Psoas muscle (tissue), 8 donors: ENCODE data around the gene SPESP1. TPM values are rescaled to one million over a fixed set of nuclear protein-coding genes. Genes with fewer than 3 reads are reported as not detected.
"Not testable (repeated sequence)": the region's sequence is repeated elsewhere in the genome, so short reads cannot be mapped to it uniquely, and the experiment has no call there.

Experiments used
- ATAC-seq, 4 donors: fragments of 200-7000 bp; cut with Tn5 transposase; one replicate each; pipeline ENCODE4 v1.9.1; 2020; ENCODE audit warnings: moderate library complexity in 3 of 4, mild to moderate bottlenecking in 2 of 4
- DNase-seq, 2 donors: peaks; one replicate each; pipeline ENCODE4 v3.0.0-alpha.2; 2020
- H3K27ac ChIP-seq: fragments of 200-600 bp; one replicate; pipeline ENCODE4 v1.8.0; 2022
- H3K27me3 ChIP-seq, 3 donors: fragments of 200-600 bp in 1 of 3; one replicate each; pipeline versions ENCODE4 v1.6.1 to v1.8.0; 2013 to 2022; ENCODE audit warnings: low read length in 2 of 3, mild to moderate bottlenecking in 2 of 3, moderate library complexity in 1 of 3; ENCODE audit not compliant: insufficient read depth in 3 of 3
- H3K36me3 ChIP-seq, 2 donors: fragments of 200-600 bp in 1 of 2; one replicate each; pipeline versions ENCODE4 v1.6.1 to v1.8.0; 2013 to 2022; ENCODE audit warnings: low read depth in 1 of 2, mild to moderate bottlenecking in 1 of 2, moderate library complexity in 1 of 2; ENCODE audit not compliant: insufficient read depth in 1 of 2
- H3K4me1 ChIP-seq: fragments of 200-600 bp; one replicate; pipeline ENCODE4 v1.8.0; 2022
- H3K4me3 ChIP-seq: fragments of 200-600 bp; one replicate; pipeline ENCODE4 v1.8.0; 2022; ENCODE audit warnings: mild to moderate bottlenecking
- H3K9me3 ChIP-seq: fragments of 200-600 bp; one replicate; pipeline ENCODE4 v1.8.0; 2022
- WGBS, 3 donors: extraction: QIAGEN DNeasy Blood & Tissue Kit; methylation state at CpG; one replicate each; pipeline versions ENCODE4 v1.1.6 to v1.1.7; 2013; 5-methylcytosine and 5-hydroxymethylcytosine counted together
- intact Hi-C, 2 donors: fragments of 100-400 bp; cut with DNase I; formaldehyde crosslinking; loops; one replicate each; pipeline versions ENCODE4 v1.11.0 to v1.14.2; 2022
- polyA plus RNA-seq, 3 donors: library from polyadenylated mRNA; stranded (reverse); fragments of 200-250 nt; gene quantifications; one replicate each; pipeline ENCODE4 v1.2.3, GENCODE V29; 2013
- total RNA-seq, 4 donors: library from RNA; stranded (reverse); fragmentation: NEBNext Ultra II Directional in 2 of 4; extraction: Animal tissue kit (Norgen Biotek cat#: 25700) in 2 of 4; gene quantifications; one replicate each; pipeline versions ENCODE4 v1.2.1 to v1.2.4, GENCODE V29; 2021 to 2023
- TF ChIP-seq, protein P1 (sequence below): fragments of 200-600 bp; IDR thresholded peaks from one replicate; pipeline ENCODE4 v1.8.0; 2022; ENCODE audit warnings: antibody characterized with exemption
- donor health status: healthy with polysubstance abuse.
- donor health status: DM: no; HTN: no; CAD: no; lungs with moderate emphysema.
- donor health status: Bipolar disorder and iron deficiency.
- donor health status: healthy.
- donor health status: DM: yes; HTN: yes; CAD: no.
- donor health status: DM: no; HTN: no; CAD: no.
- donor health status: DM: no; HTN: no; CAD: no.
- donor health status: DM: yes; HTN: yes; CAD: no.

The SPESP1 gene
- total and polyA plus RNA-seq, 7 donors = 0.60 to 3.2 (median 2.4) TPM

DNA sequence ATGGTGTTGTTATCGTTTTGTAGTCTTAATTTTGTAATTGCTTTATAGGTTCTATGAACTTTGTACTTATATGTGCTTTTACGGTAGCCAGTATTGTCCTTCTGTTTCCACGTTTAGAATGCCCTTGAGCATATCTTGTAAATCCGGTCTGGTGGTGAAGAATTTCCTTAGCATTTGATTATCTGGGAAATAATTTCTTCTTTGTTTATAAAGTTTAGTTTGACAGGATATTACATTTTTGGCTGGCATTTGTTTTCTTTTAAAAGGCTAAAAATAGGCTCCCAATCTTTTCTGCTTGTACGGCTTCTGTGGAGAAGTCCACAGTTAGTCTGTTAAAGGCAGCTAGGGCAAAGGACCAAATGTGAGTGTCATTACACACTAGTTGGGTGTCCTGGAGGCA is 36.7 kb downstream of the SPESP1 start:
- Histone ChIP-seq H3K36me3 (no peaks in the 10 kb centered on the region), H3K9me3 (peaks cover 12% of the 10 kb centered on the region), H3K4me1 (no peaks in the 10 kb centered on the region), H3K27me3 (no peaks in the 10 kb centered on the region), H3K4me3 (no peak overlapping the region), H3K27ac (no peak overlapping the region)
- TF ChIP-seq, protein P1, sequence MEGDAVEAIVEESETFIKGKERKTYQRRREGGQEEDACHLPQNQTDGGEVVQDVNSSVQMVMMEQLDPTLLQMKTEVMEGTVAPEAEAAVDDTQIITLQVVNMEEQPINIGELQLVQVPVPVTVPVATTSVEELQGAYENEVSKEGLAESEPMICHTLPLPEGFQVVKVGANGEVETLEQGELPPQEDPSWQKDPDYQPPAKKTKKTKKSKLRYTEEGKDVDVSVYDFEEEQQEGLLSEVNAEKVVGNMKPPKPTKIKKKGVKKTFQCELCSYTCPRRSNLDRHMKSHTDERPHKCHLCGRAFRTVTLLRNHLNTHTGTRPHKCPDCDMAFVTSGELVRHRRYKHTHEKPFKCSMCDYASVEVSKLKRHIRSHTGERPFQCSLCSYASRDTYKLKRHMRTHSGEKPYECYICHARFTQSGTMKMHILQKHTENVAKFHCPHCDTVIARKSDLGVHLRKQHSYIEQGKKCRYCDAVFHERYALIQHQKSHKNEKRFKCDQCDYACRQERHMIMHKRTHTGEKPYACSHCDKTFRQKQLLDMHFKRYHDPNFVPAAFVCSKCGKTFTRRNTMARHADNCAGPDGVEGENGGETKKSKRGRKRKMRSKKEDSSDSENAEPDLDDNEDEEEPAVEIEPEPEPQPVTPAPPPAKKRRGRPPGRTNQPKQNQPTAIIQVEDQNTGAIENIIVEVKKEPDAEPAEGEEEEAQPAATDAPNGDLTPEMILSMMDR = no peak
- DNase-seq (no peak), ATAC-seq (no peak)
- WGBS, 3 donors = 65 to 70% (median 69%) methylated on average over 5 of the region's 5 CpGs
- intact Hi-C loops = no loop called here

DNA sequence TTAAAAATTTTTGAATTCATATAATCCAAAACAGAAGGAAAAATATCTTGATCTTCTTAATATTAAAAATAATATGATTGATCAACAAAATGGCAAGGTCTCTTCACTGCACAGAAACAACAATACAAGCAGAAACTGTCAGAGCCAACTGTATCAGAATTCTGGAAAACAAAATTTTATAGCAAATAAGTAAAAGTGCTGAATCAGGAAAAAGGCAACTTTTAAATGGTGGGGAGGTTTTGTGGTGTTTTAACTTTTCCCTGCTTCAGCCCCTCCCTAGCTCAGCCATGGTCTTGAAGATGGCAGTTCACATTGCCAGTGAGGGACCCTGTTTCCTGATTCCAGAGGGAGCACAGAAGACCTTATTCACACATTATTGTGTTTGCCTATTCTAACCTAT is 37.6 kb downstream of the SPESP1 start:
- Histone ChIP-seq H3K27ac (no peak overlapping the region), H3K36me3 (no peaks in the 10 kb centered on the region), H3K27me3 (peaks cover 0 to 1% (median 0%) of the 10 kb centered on the region in 3 donors), H3K4me3 (no peak overlapping the region), H3K4me1 (no peaks in the 10 kb centered on the region), H3K9me3 (peaks cover 12% of the 10 kb centered on the region)
- ATAC-seq (no peak), DNase-seq (no peak)
- intact Hi-C loops = no loop called here
- TF ChIP-seq, protein P1 = no peak

DNA sequence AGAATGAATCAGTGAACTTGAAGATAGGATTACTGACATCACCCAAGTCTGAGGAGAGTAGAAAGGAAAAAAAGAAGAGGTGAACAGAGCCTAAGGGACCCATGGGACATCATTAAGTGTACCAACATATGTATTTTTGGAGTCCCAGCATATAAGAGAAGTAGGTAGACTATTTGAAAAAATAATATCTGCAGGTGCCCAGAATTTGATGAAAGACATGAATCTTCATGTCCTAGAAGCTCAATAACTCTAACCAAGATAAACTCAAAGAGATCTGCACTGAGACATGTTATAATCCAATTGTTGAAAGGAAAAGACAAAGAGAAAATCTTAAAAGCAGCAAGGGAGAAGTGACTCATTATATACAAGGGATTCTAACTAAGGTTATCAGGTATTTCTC is 39.0 kb downstream of the SPESP1 start:
- peaks cover 0 to 1% (median 0%) of the 10 kb centered on the region in 3 donors for H3K27me3 ChIP-seq
- no peak overlapping the region for H3K4me3 ChIP-seq
- intact Hi-C loops = no loop called here
- no peak overlapping the region for H3K27ac ChIP-seq
- no peak for DNase-seq
- H3K4me1 ChIP-seq = no peaks in the 10 kb centered on the region
- H3K36me3 ChIP-seq = no peaks in the 10 kb centered on the region
- H3K9me3 ChIP-seq = peaks cover 12% of the 10 kb centered on the region
- TF ChIP-seq, protein P1 = no peak
- ATAC-seq = no peak

DNA sequence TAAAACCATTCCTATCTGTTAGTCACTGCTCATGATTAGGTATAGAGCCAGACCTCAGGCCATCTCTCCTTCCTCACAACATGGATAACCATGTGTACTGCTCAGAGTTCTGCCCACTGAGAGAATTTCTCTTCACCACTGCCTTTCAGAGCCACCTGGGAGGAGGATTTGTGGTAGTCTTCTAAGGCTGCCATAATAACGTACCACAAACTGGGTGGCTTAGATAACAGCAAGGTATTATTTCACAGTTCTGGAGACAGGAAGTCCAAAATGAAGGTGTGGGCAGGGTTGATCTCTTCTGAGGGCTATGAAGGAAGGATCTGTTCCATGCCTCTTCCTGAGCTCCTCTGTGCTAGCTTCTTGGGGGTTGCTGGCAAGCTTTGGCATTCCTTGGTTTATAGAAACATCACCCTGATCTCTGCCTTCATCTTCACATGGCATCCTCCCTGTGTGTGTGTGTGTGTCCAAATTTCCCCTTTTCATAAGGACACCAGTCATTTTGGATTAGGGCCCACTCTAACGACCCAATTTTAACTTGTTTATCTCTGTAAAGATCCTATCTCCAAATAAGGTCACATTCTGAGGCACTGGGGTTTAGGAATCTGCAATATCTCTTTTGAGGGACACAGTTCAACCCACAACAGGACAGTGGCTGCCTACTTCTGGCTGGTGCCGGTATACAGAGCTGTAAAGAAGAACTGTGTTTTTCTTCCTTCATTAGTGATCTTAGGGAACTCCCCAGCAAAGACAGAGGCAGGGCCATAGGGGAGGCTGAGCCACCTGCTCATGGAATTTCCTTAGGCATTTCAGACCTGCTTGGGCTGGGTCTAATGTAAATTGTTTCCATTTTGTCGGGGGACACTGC is 42.1 kb downstream of the SPESP1 start:
- intact Hi-C loops = no loop called here
- TF ChIP-seq, protein P1 = no peak
- no peaks in the 10 kb centered on the region for H3K4me1 ChIP-seq
- no peak overlapping the region for H3K4me3 ChIP-seq
- DNase-seq (no peak), ATAC-seq (no peak)
- H3K27ac ChIP-seq = no peak overlapping the region
- 27 to 33% (median 31%) methylated on average over 4 of the region's 4 CpGs for WGBS, 3 donors
- peaks cover 0 to 1% (median 0%) of the 10 kb centered on the region in 3 donors for H3K27me3 ChIP-seq
- H3K9me3 ChIP-seq = peaks cover 12% of the 10 kb centered on the region
- no peaks in the 10 kb centered on the region for H3K36me3 ChIP-seq

DNA sequence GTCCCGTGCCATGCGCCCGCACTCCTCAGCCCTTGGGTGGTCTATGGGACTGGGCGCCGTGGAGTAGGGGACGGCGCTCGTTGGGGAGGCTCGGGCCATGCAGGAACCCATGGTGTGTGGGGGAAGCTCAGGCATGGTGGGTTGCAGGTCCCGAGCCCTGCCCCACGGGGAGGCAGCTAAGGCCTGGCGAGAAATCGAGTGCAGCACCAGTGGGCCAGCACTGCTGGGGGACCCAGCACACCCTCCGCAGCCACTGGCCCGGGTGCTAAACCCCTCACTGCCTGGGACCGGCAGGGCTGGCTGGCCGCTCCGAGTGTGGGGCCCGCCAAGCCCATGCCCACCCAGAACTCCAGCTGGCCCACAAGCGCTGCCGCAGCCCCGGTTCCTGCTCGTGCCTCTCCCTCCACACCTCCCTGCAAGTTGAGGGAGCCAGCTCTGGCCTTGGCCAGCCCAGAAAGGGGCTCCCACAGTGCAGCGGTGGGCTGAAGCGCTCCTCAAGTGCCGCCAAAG is 45.4 kb downstream of the SPESP1 start:
- H3K4me1 ChIP-seq, H3K27ac ChIP-seq, ATAC-seq, intact Hi-C loops, H3K9me3 ChIP-seq, H3K27me3 ChIP-seq, H3K36me3 ChIP-seq, DNase-seq, H3K4me3 ChIP-seq: not testable (repeated sequence)
- 96 to 97% (median 97%) methylated on average over 24 to 26 of the region's 26 CpGs for WGBS, 3 donors

DNA sequence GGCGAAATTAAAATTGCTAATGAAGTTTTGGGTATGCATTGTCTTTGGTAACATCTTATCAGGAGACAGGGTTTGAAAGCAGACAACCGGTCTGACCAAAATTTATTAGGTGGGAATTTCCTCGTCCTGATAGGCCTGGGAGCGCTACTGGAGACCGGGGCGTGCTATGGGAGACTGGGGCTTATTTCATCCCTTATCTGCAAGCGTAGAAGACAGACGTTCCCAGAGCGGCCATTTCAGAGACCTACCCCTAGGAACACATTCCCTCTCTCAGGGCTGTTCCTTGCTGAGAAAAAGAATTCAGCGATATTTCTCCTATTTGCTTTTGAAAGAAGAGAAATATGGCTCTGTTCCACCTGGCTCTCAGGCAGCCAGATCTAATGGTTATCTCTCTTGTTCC is 47.1 kb downstream of the SPESP1 start:
- H3K4me1 ChIP-seq, DNase-seq, H3K27me3 ChIP-seq, ATAC-seq, H3K27ac ChIP-seq, H3K36me3 ChIP-seq, H3K4me3 ChIP-seq, H3K9me3 ChIP-seq, intact Hi-C loops: not testable (repeated sequence)
- WGBS, 3 donors = 91 to 93% (median 92%) methylated on average over 10 of the region's 10 CpGs
